Vagina (tissue), 2 donors: ENCODE measurements around the gene SLC5A4.

Experiments used
- POLR2A ChIP-seq, 2 donors: fragments of 450-650 bp; IDR thresholded peaks; one replicate each; pipeline ENCODE4 v1.6.1; 2017; ENCODE audit warnings: antibody characterized with exemption in 2 of 2, mild to moderate bottlenecking in 2 of 2, moderate library complexity in 2 of 2
- POLR2AphosphoS5 ChIP-seq, 2 donors: sonication (generic); formaldehyde crosslinking; IDR thresholded peaks; one replicate each; pipeline ENCODE4 v1.9.0; 2017; ENCODE audit warnings: antibody characterized with exemption in 2 of 2, mild to moderate bottlenecking in 2 of 2, low read depth in 1 of 2; ENCODE audit not compliant: insufficient read depth in 1 of 2
- TF ChIP-seq, protein P1 (sequence below), 3 experiments: fragments of 450-650 bp in 2 of 3; fragments of 200-600 bp in 1 of 3; sonication (generic) in 1 of 3; IDR thresholded peaks; one replicate each; pipeline ENCODE4 v1.5.1; 2017 to 2019; ENCODE audit warnings: antibody characterized with exemption in 3 of 3, mild to moderate bottlenecking in 2 of 3, moderate library complexity in 2 of 3

DNA sequence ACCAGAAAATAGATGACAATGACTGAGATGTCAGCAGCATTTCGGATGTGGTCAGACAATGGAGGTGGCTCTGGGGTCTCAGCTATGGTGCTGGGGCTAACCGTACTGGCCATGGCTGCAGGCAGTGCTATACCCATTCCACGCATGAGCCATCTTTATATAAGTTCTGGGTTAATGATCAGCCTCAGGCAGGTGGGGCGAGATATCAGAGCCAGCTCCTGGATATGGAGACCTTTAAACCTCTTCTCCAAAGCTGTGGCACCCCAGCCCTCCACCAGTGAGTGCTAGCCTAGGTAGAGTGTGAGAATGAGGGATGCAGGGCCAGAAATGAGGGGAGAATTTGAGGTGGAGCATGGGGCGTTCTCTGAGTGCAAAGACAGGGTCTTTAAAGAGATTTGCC lies at the start of gene SLC5A4:
- TF ChIP-seq, protein P1, sequence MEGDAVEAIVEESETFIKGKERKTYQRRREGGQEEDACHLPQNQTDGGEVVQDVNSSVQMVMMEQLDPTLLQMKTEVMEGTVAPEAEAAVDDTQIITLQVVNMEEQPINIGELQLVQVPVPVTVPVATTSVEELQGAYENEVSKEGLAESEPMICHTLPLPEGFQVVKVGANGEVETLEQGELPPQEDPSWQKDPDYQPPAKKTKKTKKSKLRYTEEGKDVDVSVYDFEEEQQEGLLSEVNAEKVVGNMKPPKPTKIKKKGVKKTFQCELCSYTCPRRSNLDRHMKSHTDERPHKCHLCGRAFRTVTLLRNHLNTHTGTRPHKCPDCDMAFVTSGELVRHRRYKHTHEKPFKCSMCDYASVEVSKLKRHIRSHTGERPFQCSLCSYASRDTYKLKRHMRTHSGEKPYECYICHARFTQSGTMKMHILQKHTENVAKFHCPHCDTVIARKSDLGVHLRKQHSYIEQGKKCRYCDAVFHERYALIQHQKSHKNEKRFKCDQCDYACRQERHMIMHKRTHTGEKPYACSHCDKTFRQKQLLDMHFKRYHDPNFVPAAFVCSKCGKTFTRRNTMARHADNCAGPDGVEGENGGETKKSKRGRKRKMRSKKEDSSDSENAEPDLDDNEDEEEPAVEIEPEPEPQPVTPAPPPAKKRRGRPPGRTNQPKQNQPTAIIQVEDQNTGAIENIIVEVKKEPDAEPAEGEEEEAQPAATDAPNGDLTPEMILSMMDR (IDR thresholded peaks at IDR 0.05): no peak
- TF ChIP-seq POLR2A (IDR thresholded peaks at IDR 0.05): no peak
- TF ChIP-seq POLR2AphosphoS5 (IDR thresholded peaks at IDR 0.05; ENCODE audit: insufficient read depth in 1 of 2, low read depth in 1 of 2): no peak
